ENCODE results near the gene KCTD16.

Gene KCTD16

DNA sequence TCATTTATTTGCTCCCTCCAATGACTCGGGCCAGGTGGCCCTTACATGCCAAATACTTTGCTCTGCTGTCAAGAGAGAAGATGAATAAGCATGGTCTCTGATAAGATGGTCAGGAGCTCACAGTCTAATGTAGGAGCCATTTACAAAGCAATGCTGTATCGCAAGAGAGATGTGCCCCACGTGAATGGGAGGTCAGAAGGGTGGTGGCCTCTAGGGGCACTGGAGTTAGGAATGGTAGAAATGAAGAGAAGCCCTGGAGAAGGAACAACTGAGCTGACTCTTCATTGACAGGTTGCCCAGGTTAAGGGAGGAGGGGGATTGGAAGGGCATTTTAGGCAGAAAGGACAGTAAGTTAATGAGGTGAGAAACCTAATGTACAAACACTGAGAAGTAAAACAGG, 286.5 kb downstream of the KCTD16 start:
- no peak for DNase-seq

DNA sequence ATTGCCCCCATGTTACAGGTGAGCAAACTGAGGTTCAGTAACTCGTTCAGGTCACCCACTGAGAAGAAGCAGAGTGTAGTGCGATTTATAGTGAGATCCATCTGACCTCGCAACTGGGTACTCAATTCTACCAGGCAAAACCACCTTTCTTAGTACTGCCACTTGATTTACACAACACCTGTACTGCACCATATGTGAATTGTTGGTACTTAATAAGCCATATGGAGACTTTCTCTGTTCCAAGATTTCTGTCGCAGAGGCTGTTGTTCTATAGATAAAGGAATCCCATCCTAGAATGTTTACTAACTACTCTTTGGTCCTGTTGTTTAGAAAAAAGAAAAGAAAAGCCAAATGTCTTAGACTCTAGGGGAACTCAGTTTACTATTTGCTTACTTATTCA, 287.5 kb downstream of the KCTD16 start:
- DNase-seq: no peak

DNA sequence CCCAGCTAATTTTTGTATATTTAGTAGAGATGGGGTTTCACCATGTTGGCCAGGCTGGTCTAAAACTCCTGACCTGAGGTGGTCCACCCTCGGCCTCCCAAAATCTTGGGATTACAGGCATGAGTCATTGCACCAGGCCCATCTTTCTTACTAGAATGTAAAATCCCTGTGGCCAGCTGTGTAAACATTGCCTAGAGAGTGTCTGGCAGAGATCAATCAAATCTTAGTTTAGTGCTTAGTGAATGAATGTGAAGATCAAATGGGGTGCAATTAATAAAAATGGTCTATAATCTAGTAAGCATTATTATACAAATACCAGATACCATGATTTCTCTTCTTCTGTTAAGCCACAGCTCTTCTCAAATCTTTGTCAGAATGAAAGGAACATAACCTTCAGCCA, 289.9 kb downstream of the KCTD16 start:
- DNase-seq: no peak

GRCh38 chr5:144462577-144462976, 291.9 kb downstream of the KCTD16 start:
- DNase-seq: no peak

DNA sequence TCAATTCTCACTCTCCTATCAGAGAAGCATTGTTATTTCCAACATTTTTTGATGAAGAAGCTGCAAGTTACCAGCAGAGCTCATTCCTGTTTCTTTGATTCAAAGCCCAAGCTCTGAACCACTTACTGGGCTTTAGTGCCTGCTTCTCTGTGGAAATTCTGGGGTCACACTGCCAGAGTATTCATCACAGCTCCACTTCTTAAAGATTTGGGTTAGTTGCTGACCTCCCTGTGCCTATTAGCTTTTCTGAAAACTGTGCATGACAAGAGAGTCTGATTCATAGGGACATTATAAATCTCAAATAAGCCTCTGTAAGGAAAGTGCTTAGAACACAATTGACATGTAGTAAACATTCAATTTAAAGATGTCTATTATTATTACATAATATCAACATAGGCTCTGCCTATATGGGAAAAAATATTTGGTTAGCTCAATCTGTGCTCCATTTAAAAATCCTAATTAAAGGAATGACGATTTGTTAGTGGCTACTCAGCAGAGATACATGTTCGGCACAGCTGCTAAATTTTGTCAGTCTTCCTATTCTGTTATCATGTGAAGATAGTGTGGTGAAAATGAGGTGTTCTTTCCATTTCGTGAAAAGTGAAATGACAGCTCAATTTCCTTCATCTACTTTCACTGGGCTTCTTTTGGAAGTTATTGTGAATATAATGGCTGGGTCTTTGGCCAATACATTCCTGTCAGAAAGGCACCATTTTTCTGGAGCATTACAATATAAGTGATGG, 293.0 kb downstream of the KCTD16 start:
- no peak for DNase-seq

- no peak for DNase-seq
Observed at GRCh38 chr5:144464306-144464705, 293.6 kb downstream of the KCTD16 start.

GRCh38 chr5:144465441-144465840, 294.8 kb downstream of the KCTD16 start:
- DNase-seq: no peak

DNA sequence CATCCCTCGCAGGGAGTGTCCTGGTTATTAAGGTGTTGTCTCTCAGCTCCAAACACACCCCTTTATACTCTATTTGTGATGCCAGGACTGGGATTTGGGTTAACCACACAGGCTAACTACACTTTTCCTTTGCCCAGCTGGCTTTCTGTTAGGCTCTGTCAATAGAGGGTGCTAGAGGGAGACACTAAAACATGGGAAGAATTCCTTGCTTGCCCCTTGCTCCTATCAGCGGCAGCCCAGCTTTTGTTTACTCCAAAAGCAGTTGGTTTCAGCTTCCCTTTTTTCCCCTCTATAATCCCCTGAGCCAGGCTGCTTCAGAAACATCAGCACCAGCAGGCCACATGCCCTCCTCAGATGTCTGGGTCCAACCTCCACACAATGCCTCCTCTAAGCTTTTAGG, 297.1 kb downstream of the KCTD16 start:
- no peak for DNase-seq

DNA sequence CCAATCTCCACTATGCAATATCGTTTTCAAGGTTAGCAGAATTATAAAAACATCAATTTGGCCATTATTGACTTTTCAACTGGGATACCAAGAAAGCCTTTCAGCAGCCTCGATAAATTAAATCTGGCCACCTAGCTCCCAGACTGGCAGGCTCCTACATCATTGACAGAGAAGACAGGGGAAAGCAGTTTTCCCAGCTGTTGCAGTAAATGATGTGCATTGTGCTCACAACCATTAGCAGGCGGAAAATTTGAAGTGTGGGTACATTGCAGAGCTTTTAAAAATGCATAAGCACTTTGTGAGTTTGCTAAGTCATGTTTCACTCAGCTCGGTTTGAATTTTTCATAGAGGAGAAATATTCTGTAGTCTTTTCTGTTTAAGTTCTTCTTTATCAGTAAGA, 297.9 kb downstream of the KCTD16 start:
- DNase-seq: no peak

DNA sequence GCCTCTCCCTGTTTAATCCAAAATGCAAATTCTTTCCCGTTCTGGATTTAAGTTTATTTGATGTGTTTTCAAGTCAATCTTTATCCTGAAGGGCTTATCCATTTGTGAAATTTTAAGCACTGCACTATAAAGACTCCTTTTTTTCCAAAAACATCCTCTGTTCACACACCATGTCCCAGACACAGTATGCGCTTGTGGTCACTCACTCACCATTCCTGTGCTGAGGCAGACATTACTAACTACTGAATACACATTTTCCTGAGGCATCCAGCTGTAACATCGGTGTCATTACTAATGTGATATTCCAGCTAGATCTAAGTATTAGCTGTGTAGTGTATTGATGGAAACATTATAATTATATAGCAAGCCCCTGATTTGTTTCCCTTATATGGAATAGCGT, 298.4 kb downstream of the KCTD16 start:
- DNase-seq: no peak

GRCh38 chr5:144472221-144472620, 301.5 kb downstream of the KCTD16 start:
- no peak for DNase-seq

GRCh38 chr5:144473650-144474049, 303.0 kb downstream of the KCTD16 start:
- DNase-seq: no peak

DNA sequence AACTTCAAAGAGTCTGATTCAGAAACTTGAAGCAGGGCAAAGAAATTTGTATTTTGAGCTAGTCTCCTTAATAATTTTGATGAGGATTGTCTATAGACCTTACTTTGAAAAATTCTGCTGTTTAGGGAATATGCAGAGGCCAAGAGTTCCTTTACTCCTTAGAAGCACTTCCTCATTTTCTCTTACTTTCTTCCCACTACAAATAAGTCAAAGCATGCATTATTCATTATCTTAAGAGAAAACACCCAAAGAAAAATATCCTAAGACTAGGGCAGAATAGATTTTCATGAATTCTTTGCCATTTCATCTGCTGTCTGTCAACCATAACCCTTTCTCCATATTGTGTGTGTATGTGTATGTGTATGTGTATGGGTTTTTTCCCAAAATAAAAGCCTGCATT, 307.9 kb downstream of the KCTD16 start:
- DNase-seq: no peak

DNA sequence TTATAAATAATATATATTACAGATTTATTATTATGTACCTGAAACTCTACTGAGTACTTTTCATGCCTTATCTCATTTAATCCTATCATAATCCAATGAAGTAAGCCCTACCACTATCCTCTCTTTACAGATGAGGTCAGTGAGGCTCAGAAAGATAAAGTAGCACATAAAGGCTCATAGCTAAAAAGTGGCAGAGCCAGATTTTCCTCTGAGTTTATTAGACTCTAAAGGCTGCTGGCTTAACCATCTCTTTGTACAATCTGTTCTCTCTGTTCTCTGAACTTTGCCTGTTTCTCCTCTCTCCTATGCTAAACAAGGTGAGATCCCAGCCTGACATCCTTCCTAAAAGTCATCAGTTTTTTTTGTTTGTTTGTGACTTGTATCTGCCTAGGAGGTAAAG, 311.2 kb downstream of the KCTD16 start:
- no peak for DNase-seq

DNA sequence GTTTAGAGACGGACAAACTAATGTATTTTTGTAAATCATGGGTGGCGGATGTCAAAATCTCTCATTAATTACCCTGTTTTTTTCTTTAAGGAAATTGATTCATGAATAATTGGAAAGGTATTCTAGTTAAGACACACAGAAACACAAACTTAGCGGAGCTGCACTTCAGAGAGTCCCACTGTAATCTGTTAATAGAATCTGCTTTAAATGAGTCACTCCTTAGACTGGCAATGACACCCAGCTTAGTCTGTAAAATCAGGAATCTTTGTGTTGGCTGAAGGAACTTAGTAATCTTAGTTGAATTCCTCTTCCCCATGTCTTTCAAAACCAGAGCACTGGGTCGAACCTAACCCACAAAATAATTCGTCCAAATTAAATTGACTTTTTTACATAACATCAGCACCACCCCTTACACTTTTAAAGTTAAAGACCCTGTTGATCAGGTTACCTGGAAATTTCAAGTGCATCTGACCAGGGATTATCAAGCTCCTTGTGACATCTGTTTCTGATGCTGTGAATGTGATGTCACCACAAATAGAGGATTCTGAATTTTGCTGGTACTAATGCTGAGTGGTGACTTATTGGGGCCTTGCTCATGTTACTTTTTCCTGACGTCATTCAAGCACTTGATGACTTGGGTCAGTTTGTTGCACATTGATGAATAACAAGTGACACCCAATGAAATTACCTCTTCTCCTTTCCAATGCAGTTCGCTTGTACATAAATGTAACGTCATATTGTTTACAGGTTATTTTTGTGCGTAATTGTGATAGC, 313.6 kb downstream of the KCTD16 start:
- no peak for DNase-seq

DNA sequence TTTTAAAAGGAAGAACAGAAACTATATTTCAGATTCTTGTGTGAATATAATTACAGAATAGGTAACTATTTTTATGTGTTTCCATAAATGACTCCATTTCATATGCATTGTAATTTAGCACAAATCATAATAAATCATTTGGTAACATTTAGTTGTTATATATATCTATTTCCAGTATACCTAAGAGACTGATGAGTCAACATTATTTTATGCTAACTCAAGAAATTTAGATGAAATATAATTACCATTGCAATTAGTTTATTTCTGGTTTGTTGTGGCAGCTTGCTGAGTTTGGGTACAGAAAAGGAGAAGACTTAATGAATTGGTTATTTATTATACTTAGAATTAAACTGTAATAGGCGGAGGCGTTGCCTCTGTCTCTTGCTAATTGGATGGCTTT, 314.9 kb downstream of the KCTD16 start:
- DNase-seq: no peak

- no peak for DNase-seq
Observed at GRCh38 chr5:144487207-144487606, 316.5 kb downstream of the KCTD16 start.

GRCh38 chr5:144487761-144488160, 317.1 kb downstream of the KCTD16 start:
- DNase-seq: no peak

GRCh38 chr5:144503123-144503522, 332.4 kb downstream of the KCTD16 start:
- no peak for DNase-seq

- DNase-seq: no peak
Observed at GRCh38 chr5:144504929-144505577, 334.4 kb downstream of the KCTD16 start.

GRCh38 chr5:144510845-144511579, 340.3 kb downstream of the KCTD16 start:
- no peak for DNase-seq

- DNase-seq: no peak
Observed at GRCh38 chr5:144511580-144512072, 341.0 kb downstream of the KCTD16 start.

Measured in hypothalamus (tissue), 51 donors.